GM19099 (cell line): ENCODE measurements around the gene PCDHAC1.

Experiments
- POLR2A ChIP-seq: IDR thresholded peaks from 3 replicates; pipeline ENCODE4 v1.6.1; 2011; ENCODE audit warnings: low read depth; ENCODE audit not compliant: insufficient read length; ENCODE audit errors: extremely low read depth

Gene PCDHAC1

GRCh38 chr5:140964356-140964755 is 38.3 kb downstream of the PCDHAC1 start:
- no peak for TF ChIP-seq POLR2A

GRCh38 chr5:140965905-140966292 is 39.8 kb downstream of the PCDHAC1 start:
- no peak for TF ChIP-seq POLR2A

- no peak for TF ChIP-seq POLR2A
Observed at GRCh38 chr5:140966293-140967225, 40.5 kb downstream of the PCDHAC1 start, which contains the start of gene PCDHAC2. TSS of gene PCDHAC2 (plus strand) at chr5:140966476. CDS start at chr5:140966767, 291 bp downstream.

- TF ChIP-seq POLR2A, result no peak
Observed at GRCh38 chr5:140967226-140967893, 41.3 kb downstream of the PCDHAC1 start.

GRCh38 chr5:140969880-140970279 is 43.8 kb downstream of the PCDHAC1 start:
- TF ChIP-seq POLR2A, result no peak

GRCh38 chr5:140973550-140973949 is 47.5 kb downstream of the PCDHAC1 start:
- no peak for TF ChIP-seq POLR2A

GRCh38 chr5:140977003-140977402 is 50.9 kb downstream of the PCDHAC1 start:
- TF ChIP-seq POLR2A, result no peak

GRCh38 chr5:140978260-140978659 is 52.2 kb downstream of the PCDHAC1 start:
- no peak for TF ChIP-seq POLR2A

- no peak for TF ChIP-seq POLR2A
Observed at GRCh38 chr5:140978983-140979382, 52.9 kb downstream of the PCDHAC1 start.
